Urothelium cell line (cell line): ENCODE measurements around the gene PRKCH.
"Not testable (repeated sequence)": the region's sequence is repeated elsewhere in the genome, so short reads cannot be mapped to it uniquely, and the experiment has no call there.

Source experiments
- DNase-seq: peaks from one replicate; pipeline ENCODE4 v3.0.0; 2011; ENCODE audit warnings: low spot score, mixed read lengths
- FAIRE-seq: peaks from 2 replicates; lab custom pipeline; 2011; peaks lifted over from hg19 to GRCh38; lab: Jason Lieb, UNC

The PRKCH gene

DNA sequence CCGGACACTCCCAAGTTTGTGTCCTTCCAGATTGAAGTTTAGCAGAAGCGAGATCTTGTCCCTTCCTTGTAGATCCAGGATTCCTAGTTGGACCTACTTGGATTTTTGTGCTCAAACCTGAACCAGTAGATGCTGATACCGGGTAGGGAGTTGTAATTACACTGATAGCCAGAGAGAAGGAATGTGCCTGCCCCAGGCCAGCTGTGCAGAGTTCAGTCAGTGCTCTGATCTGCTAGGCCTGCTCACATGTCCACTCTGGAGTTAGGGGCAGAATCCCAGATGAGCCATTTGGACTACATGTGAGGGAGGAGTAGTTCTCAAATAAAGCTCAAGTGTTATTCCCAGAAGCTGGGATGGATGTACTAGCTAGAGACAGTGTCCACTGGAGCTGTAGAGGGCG lies 65.7 kb downstream of the PRKCH start:
- no peak for DNase-seq
- FAIRE-seq, result peak; percentile 74

DNA sequence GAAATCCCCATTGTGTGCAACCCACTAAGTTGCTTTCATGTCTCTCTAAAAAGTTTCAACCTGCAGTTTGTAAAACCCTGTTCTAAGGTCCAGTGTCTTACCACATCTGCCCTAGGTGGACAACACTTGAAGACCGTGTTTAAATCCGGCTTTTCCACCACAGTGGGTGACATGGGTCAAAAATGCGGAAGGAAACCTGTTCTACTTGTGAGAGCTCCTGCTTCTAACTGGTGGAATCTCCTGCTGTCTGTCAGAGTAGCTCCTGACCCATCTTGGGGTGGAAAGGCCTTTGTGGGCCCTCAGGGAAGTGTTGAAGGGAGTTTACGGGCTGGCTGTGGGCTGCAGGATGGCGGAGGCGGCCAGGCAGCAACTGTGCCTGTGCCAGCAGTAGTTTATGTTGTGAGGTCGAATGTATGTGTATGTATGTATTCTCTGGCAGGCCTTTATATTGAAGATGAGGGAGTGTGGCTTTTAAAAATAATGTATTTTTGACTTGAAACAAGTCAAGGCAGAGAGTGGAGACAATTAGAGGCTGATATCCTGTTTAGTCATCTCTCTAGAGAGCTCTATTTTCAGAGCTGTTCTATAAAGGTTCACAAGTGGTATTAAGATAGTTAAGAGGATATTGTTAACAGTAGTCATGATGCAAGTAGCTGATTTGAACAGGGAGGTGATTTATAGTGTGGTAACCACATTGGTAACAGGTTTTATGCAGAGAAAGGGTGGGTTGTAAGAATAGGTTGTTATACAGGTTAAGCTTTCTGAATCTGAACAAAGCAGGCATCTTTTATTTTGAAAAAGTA lies 67.0 kb downstream of the PRKCH start:
- FAIRE-seq, result peak; percentile 87
- peak; percentile 67 for DNase-seq

DNA sequence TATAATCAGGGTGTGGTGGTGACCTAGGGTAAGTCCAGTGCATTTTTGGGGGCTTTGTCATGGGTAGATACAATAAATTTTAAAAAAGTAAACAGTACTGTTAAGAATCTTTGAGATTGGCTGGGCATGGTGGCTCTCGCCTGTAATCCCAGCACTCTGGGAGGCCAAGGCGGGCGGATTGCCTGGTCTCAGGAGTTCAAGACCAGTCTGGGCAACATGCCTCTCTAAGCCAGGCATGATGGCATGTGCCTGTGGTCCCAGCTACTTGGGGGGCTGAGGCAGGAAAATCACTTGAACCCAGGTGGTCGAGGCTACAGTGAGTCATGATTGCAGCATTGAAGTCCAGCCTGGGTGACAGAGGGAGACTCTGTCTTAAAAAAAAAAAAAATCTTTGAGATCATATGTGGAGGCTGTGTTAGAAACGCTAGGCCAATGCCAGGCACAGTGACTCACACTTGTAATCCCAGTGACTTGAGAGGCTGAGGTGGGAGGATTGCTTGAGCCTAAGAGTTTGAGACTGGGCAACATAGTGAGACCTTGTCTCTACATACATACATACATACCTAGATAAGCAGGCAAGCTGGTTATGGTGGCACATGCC lies 67.7 kb downstream of the PRKCH start:
- FAIRE-seq (peak; percentile 87), DNase-seq (peak; percentile 64)

DNA sequence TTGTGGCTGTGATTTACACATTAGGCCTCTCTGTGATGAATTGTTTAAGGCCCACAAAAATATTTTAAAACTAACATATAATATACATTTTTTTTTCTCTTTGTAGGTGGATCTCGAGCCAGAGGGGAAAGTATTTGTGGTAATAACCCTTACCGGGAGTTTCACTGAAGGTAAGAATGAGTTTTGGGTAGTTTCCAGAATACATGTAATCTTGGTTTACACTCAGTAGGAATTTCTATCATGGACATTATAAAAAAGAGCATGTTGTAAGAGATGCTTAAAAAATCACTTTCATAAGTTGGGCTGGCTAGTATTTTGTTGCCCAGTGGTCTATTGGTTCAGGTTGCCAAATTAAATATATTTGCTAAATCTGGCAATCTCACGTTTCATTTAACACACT lies 69.7 kb downstream of the PRKCH start:
- FAIRE-seq (no peak), DNase-seq (no peak)

DNA sequence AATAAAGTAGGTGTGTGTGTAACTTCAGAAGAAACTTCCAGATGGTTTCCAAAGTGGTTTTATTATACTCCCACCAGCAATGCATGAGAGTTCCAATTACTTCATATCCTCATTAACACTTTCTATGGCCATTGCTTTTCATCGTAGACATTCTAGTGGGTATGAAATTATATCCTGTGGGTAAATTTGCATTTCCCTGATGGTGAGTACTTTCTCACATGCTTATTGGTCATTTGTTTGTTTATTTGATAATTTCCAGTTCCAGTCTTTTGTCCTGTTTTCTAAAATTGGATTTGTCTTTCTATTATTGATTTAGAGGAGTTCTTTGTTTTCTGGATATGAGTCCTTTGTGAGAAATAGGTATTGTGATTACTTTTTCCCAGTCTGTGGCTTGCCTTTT lies 70.9 kb downstream of the PRKCH start:
- FAIRE-seq (no peak), DNase-seq (no peak)

DNA sequence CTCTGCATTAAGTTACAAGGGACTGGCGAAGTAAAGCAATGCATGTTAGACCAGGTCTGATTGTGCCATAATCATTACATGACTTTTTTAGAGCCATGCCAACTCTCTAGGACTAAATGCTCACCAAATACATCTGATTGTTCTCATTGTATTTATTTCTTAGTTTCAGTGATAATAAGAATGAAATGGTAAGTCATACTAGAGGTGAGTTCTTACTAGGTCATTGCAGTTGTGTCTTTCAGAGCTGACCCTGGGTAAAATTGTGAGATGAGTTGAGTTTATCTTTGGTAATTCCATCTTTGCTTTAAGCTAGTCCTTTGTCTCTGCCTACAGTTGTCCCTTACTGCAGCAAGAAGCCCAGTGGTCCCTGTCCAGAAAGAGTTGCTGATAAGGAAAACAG lies 73.2 kb downstream of the PRKCH start:
- DNase-seq, result no peak
- peak; percentile 90 for FAIRE-seq

DNA sequence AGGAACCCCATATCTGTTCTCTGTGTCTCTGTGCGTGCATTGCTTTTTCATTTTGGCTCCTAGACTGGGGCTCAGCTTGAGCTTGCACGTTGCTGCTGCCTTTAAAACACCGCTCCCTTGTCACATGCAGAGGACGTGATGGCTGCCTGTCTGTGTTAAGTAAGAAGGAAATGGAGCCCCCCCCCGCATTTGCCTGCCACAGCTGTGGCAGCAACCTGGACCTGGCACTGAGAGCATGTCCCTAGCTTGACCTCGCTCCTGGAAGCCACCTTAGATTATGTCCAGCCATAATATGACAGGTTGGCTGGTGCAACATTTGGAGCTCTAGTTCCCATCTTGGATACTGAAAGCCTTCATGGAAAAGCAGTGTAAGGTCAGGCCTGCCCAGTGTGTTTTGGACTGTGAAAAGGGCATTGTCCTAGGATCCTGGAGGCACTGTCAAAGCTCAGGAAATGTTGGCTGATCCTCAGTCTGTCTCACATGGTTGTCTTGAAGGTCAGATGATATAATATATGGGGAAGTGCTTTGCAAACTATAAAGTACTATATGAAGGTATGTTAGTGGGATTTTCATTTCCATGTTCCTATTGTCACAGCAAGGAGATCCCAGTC lies 73.8 kb downstream of the PRKCH start:
- FAIRE-seq (peak; percentile 81), DNase-seq (no peak)

DNA sequence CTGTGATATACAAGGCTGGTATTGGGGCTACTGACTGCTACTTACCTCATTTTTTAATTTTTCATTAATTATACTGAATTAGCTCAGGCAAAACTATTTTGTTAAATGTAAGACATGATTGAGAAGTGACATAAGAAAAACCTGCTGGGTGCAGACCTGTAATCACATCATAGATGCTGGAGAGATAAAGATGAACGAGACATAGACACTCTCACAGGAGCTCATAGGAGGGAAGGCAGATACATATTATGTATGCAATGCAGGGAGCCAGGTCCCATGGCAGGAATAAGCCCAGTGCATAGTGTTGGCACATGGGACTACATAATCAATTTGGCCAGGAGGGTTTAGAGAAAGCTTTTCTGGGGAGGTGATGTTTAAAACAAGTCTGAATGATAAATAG lies 74.9 kb downstream of the PRKCH start:
- FAIRE-seq, result no peak
- DNase-seq, result no peak

DNA sequence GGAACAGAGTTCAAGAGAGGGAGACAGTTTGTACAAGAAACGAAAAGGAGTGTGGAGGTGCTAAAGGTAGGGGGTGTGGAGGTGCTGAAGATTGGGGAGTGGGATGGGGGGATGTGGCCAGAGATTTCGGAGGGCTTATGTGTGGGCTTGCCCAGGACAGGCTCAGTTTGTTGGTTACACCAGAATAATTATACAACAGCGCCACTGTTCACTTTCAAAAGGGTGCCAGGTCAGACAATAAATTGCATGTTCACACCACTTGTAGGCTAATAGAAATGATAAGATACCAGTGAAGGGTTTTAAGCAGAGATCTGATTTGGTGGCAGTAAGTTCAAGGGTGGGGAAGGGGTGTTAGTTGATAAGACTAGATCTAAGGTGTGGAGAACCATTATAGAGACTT lies 75.3 kb downstream of the PRKCH start:
- FAIRE-seq, result peak; percentile 93

DNA sequence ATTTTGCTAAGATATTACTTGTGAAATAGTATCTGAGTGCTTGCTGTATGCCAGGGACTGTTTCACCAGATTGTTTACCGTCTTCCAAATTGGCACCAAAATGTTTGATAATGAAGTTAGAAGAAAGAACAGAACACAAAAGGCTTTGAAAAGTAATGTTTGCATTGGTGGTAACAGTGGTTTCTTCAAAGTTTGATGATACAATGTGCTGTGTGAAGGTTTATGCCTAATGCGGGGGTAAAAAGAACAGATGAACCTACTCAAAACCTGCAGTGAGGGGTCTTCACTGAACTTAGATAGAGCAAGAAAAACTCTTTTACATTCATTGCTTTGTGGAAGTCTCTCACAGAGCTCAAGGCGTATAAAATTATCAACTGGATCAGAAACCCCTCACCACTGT lies 76.2 kb downstream of the PRKCH start:
- no peak for DNase-seq
- FAIRE-seq, result peak; percentile 79

More for the DNA sequence above, 75.3 kb downstream of the PRKCH start:
- DNase-seq, result no peak

DNA sequence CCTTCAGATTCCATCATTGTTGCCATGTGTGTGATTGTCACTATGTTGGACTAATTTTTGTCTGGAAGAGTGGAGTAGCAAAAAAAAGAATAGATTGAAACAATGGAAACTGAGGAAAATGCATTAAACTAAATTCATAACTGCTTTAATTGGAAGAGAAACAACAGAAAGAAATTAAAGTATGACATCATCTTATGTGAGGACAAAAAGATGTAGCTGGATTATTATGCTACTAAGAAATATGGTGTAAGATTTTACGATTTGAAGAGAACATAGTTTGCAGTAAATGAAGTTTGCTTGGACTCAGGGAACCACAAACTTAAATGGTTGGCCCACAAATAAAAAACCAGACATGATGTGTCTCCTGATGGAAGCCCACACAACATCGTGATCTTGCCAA lies 76.8 kb downstream of the PRKCH start:
- DNase-seq, result no peak
- no peak for FAIRE-seq

DNA sequence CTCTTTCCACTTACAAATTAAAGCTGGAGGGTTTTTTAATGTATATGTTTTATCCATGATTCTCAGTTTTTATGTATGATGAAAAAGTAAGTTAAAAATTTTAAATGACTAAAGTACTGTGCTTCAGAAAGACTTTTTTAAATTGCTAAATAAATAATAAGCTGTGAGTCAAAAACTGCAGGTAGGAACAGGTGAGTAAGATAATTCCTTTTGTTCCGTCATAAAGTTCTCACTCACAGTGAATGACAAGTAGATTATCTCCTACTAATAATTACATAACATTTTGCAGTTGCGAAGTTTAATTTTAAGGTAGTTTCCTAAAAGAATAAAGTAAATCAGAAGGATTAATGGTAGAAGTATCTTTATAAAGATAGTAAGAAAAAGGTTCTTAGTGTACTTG lies 78.0 kb downstream of the PRKCH start:
- no peak for DNase-seq
- no peak for FAIRE-seq

DNA sequence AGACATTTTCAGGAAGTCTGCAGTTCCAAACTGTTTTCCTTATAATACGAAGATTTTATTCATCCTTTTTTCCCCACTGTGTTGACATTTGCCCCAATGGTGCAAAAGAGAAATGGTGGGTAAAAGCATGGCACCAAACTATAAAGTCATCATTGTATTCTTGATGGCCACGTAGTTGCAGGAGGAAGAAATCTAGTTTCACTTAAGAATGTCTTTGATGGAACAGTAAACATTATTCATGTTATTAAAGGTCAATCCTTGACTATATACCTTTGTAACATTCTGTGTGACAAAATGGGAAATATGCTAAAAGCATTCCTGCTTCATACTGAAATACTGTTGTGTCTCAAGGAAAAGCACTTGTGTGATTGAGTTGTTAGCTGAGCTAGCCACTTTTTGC lies 80.1 kb downstream of the PRKCH start:
- FAIRE-seq, result peak; percentile 95
- no peak for DNase-seq

DNA sequence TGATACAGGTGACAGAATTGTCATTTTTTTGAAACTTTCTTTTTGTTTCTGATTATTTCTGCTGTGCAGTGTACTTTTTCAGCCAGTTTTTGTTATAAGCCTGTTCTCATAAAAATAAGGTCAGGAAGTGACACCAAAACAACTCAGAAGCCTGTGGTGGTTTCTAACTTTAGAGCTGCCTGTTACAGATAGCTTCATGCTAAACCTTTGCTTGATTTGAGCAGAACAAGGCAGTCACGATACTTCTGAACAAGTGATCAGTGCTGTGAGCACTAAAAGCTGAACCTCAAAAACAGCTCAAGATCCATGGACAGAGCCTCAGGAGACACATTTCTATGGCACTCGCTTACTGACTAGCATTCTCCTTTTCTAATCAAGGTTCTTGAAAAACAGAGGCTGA lies 82.0 kb downstream of the PRKCH start:
- FAIRE-seq, result no peak
- DNase-seq, result no peak

DNA sequence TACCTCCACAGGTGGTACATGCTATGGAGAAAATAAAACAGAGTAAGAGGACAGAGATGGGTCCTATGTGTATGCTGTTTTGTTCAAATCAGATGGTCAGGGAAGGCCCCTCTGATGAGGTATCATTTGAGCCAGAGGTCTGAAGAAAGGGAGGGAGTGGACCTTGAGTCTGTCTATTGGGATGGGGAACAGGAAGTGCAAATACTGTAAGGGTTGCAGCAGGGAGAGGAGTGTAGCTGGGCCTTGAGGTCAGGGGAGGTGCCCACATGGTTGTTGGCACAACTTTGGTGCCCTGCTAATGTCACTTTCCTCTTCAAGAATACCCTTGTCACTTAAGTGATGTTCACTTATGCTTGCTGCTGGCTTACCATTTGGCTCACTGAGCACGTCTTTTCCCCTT lies 83.3 kb downstream of the PRKCH start:
- DNase-seq, result no peak
- FAIRE-seq, result peak; percentile 90

DNA sequence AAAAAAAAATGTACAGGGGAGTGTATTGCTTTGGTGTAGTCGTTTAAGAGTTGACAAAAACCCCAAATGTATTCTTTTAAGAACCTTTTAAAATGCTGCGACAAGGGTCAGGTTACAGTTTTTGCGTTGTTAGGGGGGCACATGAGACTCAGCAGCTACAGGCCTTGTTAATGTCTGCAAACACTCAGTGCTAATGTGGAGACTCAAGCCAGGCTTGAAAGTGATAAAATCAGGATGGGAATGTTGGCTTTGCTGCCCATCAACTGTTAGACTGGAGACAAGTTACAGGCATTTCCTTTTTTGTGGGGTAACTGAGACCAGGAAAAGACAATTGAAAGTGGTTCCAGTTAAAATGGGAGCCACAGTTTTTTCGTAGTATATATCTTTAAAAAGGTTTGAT lies 84.8 kb downstream of the PRKCH start:
- DNase-seq (no peak), FAIRE-seq (no peak)

DNA sequence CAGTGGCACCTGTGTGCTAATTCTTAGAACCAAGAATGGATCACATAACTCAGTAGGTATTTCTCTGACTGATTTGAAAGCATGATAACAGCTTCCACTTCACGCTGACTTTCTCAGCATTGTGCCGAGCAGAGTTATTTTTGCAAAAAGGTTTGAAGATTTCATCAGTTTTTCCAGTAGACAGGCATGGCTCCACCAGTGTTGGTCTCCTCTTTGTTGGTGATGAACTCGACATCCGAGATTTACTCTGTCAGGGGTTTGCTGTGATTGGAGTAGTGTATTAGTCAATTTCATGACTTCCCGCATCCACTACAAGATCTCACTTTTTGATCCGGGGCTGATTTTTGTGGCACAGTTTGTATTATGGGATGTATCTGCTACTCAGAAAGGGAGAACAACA lies 85.3 kb downstream of the PRKCH start:
- FAIRE-seq (no peak), DNase-seq (no peak)

DNA sequence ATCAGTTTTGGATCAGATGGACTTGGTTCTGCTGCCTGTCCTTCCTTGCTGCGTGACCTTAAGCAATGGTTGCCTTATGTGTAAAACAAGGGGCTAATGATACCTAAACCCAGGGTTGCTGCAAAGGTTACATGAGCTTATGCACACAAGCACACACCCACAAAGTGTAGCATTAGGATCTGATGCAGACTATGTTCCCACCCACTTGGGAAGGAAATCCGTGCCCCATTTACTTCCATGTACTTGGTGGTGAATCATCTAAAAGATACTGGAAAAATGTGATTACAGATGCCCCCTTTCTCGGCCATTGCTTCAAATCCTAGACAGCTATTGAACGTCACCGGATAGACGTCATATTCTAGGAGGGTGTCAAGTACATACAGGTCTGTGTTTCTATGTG lies 87.1 kb downstream of the PRKCH start:
- DNase-seq (no peak), FAIRE-seq (peak; percentile 90)

DNA sequence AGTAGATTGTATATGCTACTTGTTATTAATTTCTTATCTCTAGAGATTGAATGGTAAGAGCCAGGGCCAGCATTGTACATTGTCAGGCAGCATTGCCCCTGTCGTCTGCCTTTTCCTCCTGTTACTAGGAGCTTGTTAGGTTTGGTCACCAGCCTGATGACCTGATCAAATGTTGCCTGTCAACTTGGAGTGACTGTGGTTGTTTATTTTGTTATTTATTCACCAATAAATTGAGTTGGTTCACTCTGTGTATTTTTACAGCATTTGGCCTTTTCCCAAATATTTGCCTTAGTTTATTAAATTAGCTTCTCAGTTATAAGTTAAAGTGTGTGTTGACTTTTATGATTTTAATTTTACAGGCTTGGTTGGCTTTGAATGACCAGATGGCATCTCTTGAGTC lies 88.4 kb downstream of the PRKCH start:
- DNase-seq, result no peak
- FAIRE-seq, result no peak

DNA sequence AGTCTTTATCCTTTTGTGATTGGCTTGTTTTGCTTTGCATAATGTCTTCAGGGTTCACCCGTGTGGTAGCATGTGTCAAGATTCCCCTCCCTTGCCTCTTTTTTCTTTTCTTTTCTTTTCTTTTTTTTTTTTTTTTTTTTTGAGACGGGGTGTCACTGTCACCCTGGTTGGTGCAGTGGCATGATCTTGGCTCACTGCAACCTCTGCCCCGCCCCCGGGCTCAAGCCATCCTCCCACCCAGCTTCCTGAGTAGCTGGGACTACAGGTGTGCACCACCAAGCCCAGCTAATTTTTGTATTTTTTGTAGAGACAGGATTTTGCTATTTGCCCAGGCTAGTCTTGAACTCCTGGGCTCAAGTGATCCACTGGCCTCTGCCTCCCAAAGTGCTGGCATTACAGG lies 94.6 kb downstream of the PRKCH start:
- FAIRE-seq, DNase-seq: not testable (repeated sequence)

DNA sequence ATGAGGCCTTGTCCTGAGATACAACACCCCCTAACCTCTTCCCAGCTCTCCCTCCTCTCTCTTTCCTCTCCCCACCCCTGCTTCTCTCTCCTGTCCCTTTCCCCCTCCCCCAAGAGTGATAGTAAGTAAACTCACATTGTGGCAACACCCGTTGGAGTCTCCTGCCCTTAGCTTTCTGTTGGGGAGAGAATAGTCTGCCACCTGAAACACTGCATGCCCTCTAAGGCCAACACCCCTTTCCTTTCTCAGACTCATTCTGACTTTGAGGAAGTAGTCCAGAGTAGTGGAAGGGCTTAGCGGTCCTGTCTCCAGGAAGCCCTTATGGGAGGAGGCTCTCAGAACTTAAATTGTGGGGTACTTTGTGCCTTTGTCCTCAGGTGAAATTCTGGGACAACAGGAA lies 95.2 kb downstream of the PRKCH start:
- FAIRE-seq (peak; percentile 81), DNase-seq (no peak)

DNA sequence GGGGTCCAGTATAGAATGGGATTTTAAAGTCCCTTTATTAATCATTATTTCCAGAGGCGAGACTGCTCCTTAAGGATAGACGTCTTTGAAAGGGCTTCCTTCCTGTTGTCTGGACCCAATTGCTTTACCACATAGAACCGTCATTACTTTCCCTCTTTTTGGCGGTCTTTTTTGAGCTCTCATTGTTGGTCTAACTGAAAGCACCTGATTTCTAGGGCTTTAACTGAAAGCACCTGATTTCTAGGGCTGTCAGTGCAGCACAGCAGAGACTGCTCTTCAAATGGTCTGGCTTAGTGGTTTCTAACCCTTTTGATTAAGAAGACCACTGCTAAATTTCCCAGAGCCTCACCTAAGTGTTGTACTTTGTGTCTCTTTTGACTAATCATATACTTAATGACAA lies 95.8 kb downstream of the PRKCH start:
- DNase-seq, result no peak
- no peak for FAIRE-seq
